IMR-90 (cell line): ENCODE data around the gene STING1. TPM values are rescaled to one million over a fixed set of nuclear protein-coding genes. Genes with fewer than 3 reads are reported as not detected.

Experiments
- ATAC-seq: fragments of 200-7000 bp; cut with Tn5 transposase; 2 replicates; pipeline ENCODE4 v1.9.1; 2020; ENCODE audit warnings: low read depth, mild to moderate bottlenecking, moderate library complexity
- BruUV-seq: library from RNA; stranded (reverse); fragments of 400-500 nt; replicated peaks from 2 replicates; lab custom pipeline; 2021; lab: Mats Ljungman, UMichigan
- CTCF ChIA-PET: fragments of 300-600 bp; formaldehyde crosslinking; extraction: SDS; loops from one replicate; lab custom pipeline; 2021; ENCODE audit warnings: antibody characterized with exemption; lab: Yijun Ruan, JAX
- POLR2A ChIA-PET: fragments of 300-600 bp; sonication (Branson Sonifier 250); formaldehyde crosslinking; loops from one replicate; lab custom pipeline; 2022; ENCODE audit warnings: antibody characterized with exemption; ENCODE audit not compliant: unreplicated experiment; lab: Charles Lee
- DNase-seq: peaks from one replicate; pipeline ENCODE4 v3.0.0; 2013
- H2AFZ ChIP-seq: replicated peaks from 2 replicates; pipeline ENCODE3; 2013; ENCODE audit warnings: low read length, mild to moderate bottlenecking; ENCODE audit not compliant: poor library complexity
- H2AK5ac ChIP-seq: 2 replicates; pipeline ENCODE4 v1.6.1; 2013; ENCODE audit warnings: low read depth, low read length, inconsistent platforms
- H2AK9ac ChIP-seq: replicated peaks from 2 replicates; pipeline ENCODE3; 2013; ENCODE audit warnings: mild to moderate bottlenecking, low read depth, low read length, moderate library complexity; ENCODE audit not compliant: poor library complexity
- H2BK120ac ChIP-seq: 2 replicates; pipeline ENCODE4 v1.6.1; 2013; ENCODE audit warnings: low read depth, low read length, inconsistent platforms
- H2BK15ac ChIP-seq: 3 replicates; pipeline ENCODE4 v1.6.1; 2013; ENCODE audit warnings: low read depth, low read length, inconsistent platforms
- H2BK20ac ChIP-seq: 2 replicates; pipeline ENCODE4 v1.6.1; 2013; ENCODE audit warnings: low read depth, mild to moderate bottlenecking, inconsistent platforms, low read length, moderate library complexity
- H2BK5ac ChIP-seq: 2 replicates; pipeline ENCODE4 v1.6.1; 2013; ENCODE audit warnings: mild to moderate bottlenecking, low read depth, low read length, inconsistent platforms; ENCODE audit not compliant: poor library complexity, severe bottlenecking
- H3K14ac ChIP-seq: replicated peaks from 2 replicates; pipeline ENCODE4 v1.6.1; 2013; ENCODE audit warnings: low read depth, low read length, inconsistent platforms
- H3K18ac ChIP-seq: 2 replicates; pipeline ENCODE4 v1.6.1; 2013; ENCODE audit warnings: low read depth, low read length, control low read depth
- H3K23ac ChIP-seq: 2 replicates; pipeline ENCODE4 v1.6.1; 2013; ENCODE audit warnings: low read depth, low read length, inconsistent platforms
- H3K27ac ChIP-seq: 2 replicates; pipeline ENCODE4 v1.5.1; 2013; ENCODE audit warnings: mild to moderate bottlenecking, control low read depth, low read length; ENCODE audit not compliant: insufficient read depth
- H3K27me3 ChIP-seq: 2 replicates; pipeline ENCODE4 v1.6.1; 2013; ENCODE audit warnings: low read length; ENCODE audit not compliant: control insufficient read depth, insufficient read depth
- H3K36me3 ChIP-seq: 2 replicates; pipeline ENCODE4 v1.6.1; 2013; ENCODE audit warnings: low read length, mixed read lengths; ENCODE audit not compliant: control insufficient read depth, insufficient read depth
- H3K4ac ChIP-seq: 2 replicates; pipeline ENCODE4 v1.6.1; 2013; ENCODE audit warnings: low read depth, low read length, inconsistent platforms
- H3K4me1 ChIP-seq: 2 replicates; pipeline ENCODE4 v1.6.1; 2013; ENCODE audit warnings: low read length, mixed read lengths; ENCODE audit not compliant: control insufficient read depth, insufficient read depth
- H3K4me2 ChIP-seq: 2 replicates; pipeline ENCODE4 v1.6.1; 2013; ENCODE audit warnings: low read depth, mild to moderate bottlenecking, control low read depth, low read length, moderate library complexity
- H3K4me3 ChIP-seq: 2 replicates; pipeline ENCODE4 v1.5.1; 2013; ENCODE audit warnings: low read depth, mild to moderate bottlenecking, control low read depth, low read length, moderate library complexity; ENCODE audit not compliant: insufficient read depth
- H3K56ac ChIP-seq: 2 replicates; pipeline ENCODE4 v1.6.1; 2013; ENCODE audit warnings: low read length, inconsistent platforms; ENCODE audit not compliant: insufficient read depth; ENCODE audit errors: extremely low read depth
- H3K79me1 ChIP-seq, 2 experiments: 2 replicates each; pipeline ENCODE4 v1.6.1; 2013; ENCODE audit warnings: low read length in 2 of 2, inconsistent platforms in 1 of 2, low read depth in 1 of 2
- H3K9ac ChIP-seq: 2 replicates; pipeline ENCODE4 v1.6.1; 2013; ENCODE audit warnings: low read depth, low read length, control low read depth
- H3K9me1 ChIP-seq: 2 replicates; pipeline ENCODE4 v1.6.1; 2013; ENCODE audit warnings: low read length, inconsistent platforms; ENCODE audit not compliant: insufficient read depth
- H3K9me3 ChIP-seq: 2 replicates; pipeline ENCODE4 v1.6.1; 2013; ENCODE audit warnings: low read length; ENCODE audit not compliant: control insufficient read depth, insufficient read depth
- H4K20me1 ChIP-seq: 2 replicates; pipeline ENCODE4 v1.6.1; 2013; ENCODE audit warnings: low read length, inconsistent platforms; ENCODE audit not compliant: insufficient read depth
- H4K5ac ChIP-seq: 2 replicates; pipeline ENCODE4 v1.6.1; 2013; ENCODE audit warnings: mild to moderate bottlenecking, low read depth, low read length, control low read depth
- H4K8ac ChIP-seq, 2 experiments: 2 replicates each; pipeline ENCODE4 v1.6.1; 2013; ENCODE audit warnings: low read depth in 2 of 2, low read length in 2 of 2, control low read depth in 1 of 2, inconsistent platforms in 1 of 2
- H4K91ac ChIP-seq: 2 replicates; pipeline ENCODE4 v1.6.1; 2013; ENCODE audit warnings: low read depth, low read length, inconsistent platforms; ENCODE audit not compliant: insufficient read depth
- CEBPB ChIP-seq: IDR thresholded peaks from 2 replicates; pipeline ENCODE4 v1.6.1; 2012; ENCODE audit warnings: low read depth, low read length, improper control_type of control experiment
- CHD1 ChIP-seq: IDR thresholded peaks from 2 replicates; pipeline ENCODE4 v1.6.1; 2012; ENCODE audit warnings: low read depth, low read length, improper control_type of control experiment
- FOS ChIP-seq: fragments of 150-350 bp; IDR thresholded peaks from 2 replicates; pipeline ENCODE4 v1.6.1; 2016; ENCODE audit warnings: low read depth, low read length
- MAFK ChIP-seq: IDR thresholded peaks from 2 replicates; pipeline ENCODE4 v1.6.1; 2012; ENCODE audit warnings: low read depth, low read length, improper control_type of control experiment
- MAZ ChIP-seq: IDR thresholded peaks from 2 replicates; pipeline ENCODE4 v1.6.1; 2012; ENCODE audit warnings: low read depth, mild to moderate bottlenecking, low read length, improper control_type of control experiment, moderate library complexity, borderline replicate concordance
- RAD21 ChIP-seq: IDR thresholded peaks from 2 replicates; pipeline ENCODE4 v1.6.1; 2012; ENCODE audit warnings: low read length, improper control_type of control experiment
- RCOR1 ChIP-seq: IDR thresholded peaks from 2 replicates; pipeline ENCODE4 v1.6.1; 2012; ENCODE audit warnings: mild to moderate bottlenecking, low read length, improper control_type of control experiment; ENCODE audit not compliant: insufficient replicate concordance
- RFX5 ChIP-seq: IDR thresholded peaks from 2 replicates; pipeline ENCODE4 v1.8.0; 2012; ENCODE audit warnings: low read depth, mild to moderate bottlenecking, low read length, moderate library complexity
- SMC3 ChIP-seq: fragments of 150-350 bp; IDR thresholded peaks from 2 replicates; pipeline ENCODE4 v1.6.1; 2016; ENCODE audit warnings: low read depth, mild to moderate bottlenecking, antibody characterized with exemption, low read length, moderate library complexity
- WGBS, 2 experiments: methylation state at CpG; one replicate each; pipeline versions ENCODE4 v1.1.5 to v1.1.7; 2013; ENCODE audit warnings: missing lambda C conversion rate in 2 of 2; ENCODE audit not compliant: insufficient read length in 1 of 2; ENCODE audit errors: extremely low coverage in 2 of 2; 5-methylcytosine and 5-hydroxymethylcytosine counted together
- dilution Hi-C: fragments of 300-500 bp; cut with HindIII; formaldehyde crosslinking; loops from one replicate; pipeline ENCODE4 v1.14.3; 2018; ENCODE audit warnings: low sequenced_read_pairs; ENCODE audit not compliant: unreplicated experiment
- in situ Hi-C: fragments of 300-500 bp; cut with MboI; formaldehyde crosslinking; loops from 3 replicates; pipeline ENCODE4 v1.14.3; 2019; ENCODE audit warnings: low sequenced_read_pairs, inconsistent platforms, mixed read lengths
- intact Hi-C: fragments of 100-400 bp; cut with micrococcal nuclease; formaldehyde crosslinking; loops from 2 replicates; pipeline ENCODE4 v1.10.0; 2022
- polyA plus RNA-seq, 3 experiments: library from polyadenylated mRNA; depleted of rRNA; stranded (reverse); fragments of >200 nt; gene quantifications; 2 replicates each; pipeline ENCODE4 v1.2.3, GENCODE V29; 2012; ENCODE audit warnings: low replicate concordance in 1 of 3
- total RNA-seq: library from RNA; depleted of rRNA; stranded (reverse); fragments of >200 nt; gene quantifications from 2 replicates; pipeline ENCODE4 v1.2.3, GENCODE V29; 2012
- TF ChIP-seq, protein P1 (sequence below): fragments of 150-350 bp; IDR thresholded peaks from 2 replicates; pipeline ENCODE4 v1.6.1; 2016; ENCODE audit warnings: low read depth, mild to moderate bottlenecking, low read length, moderate library complexity, borderline replicate concordance
- TF ChIP-seq, protein P2 (sequence below): conservative IDR thresholded peaks from 2 replicates; pipeline ENCODE4 v1.5.1; 2012; ENCODE audit warnings: mild to moderate bottlenecking, low read depth, low read length, improper control_type of control experiment

Gene STING1
- total and polyA plus RNA-seq, 2 of the 4 experiments (the other 2 are of a cell fraction) = 18.6 to 63.5 TPM

DNA sequence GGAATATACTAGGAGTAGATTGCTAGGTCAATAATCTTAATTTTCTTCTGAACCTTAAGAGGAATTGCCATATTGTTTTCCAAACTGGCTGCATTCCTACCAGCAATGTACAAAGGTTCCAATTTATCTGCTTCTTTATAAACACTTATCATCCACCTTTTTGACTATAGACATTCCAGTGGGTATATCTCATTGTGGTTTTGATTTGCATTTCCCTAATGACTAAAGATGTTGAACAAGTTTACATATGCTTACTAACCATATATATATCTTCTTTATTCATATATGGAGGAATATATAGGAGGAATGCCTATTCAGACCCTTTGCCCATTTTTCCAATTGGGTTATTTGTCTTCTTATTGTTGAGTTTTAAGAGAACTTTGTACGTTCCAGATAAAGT is 50.9 kb downstream of the STING1 start:
- intact Hi-C loops (no loop called here), dilution Hi-C loops (no loop called here), in situ Hi-C loops (no loop called here)
- no peaks in the 10 kb centered on the region for H3K9me3 ChIP-seq
- H4K91ac ChIP-seq = no peak overlapping the region
- H4K8ac ChIP-seq = no peak overlapping the region
- no peak overlapping the region for H2BK5ac ChIP-seq
- H3K4me1 ChIP-seq = no peaks in the 10 kb centered on the region
- no peak overlapping the region for H3K9ac ChIP-seq
- ATAC-seq (no peak), DNase-seq (peak; percentile 28)
- 0 out of 2 replicates have a peak, but pooled peaks cover 1% of the 10 kb centered on the region for H3K9me1 ChIP-seq
- H3K14ac ChIP-seq = no peak overlapping the region
- H3K79me1 ChIP-seq = no peaks in the 10 kb centered on the region; a peak in 1 of 4 replicates
- no peaks in the 10 kb centered on the region for H4K20me1 ChIP-seq
- H3K4me3 ChIP-seq = no peak overlapping the region
- no peak overlapping the region for H3K4me2 ChIP-seq
- H2AFZ ChIP-seq = no peak overlapping the region
- no peak overlapping the region for H3K27ac ChIP-seq
- H2BK20ac ChIP-seq = no peak overlapping the region
- no peak overlapping the region for H3K4ac ChIP-seq
- H2BK15ac ChIP-seq = no peak overlapping the region
- CTCF ChIA-PET = no interaction called here
- H2AK5ac ChIP-seq = no peak overlapping the region
- TF ChIP-seq, protein P1, sequence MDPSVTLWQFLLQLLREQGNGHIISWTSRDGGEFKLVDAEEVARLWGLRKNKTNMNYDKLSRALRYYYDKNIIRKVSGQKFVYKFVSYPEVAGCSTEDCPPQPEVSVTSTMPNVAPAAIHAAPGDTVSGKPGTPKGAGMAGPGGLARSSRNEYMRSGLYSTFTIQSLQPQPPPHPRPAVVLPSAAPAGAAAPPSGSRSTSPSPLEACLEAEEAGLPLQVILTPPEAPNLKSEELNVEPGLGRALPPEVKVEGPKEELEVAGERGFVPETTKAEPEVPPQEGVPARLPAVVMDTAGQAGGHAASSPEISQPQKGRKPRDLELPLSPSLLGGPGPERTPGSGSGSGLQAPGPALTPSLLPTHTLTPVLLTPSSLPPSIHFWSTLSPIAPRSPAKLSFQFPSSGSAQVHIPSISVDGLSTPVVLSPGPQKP = no peak
- TF ChIP-seq MAZ = no peak
- TF ChIP-seq, protein P2, sequence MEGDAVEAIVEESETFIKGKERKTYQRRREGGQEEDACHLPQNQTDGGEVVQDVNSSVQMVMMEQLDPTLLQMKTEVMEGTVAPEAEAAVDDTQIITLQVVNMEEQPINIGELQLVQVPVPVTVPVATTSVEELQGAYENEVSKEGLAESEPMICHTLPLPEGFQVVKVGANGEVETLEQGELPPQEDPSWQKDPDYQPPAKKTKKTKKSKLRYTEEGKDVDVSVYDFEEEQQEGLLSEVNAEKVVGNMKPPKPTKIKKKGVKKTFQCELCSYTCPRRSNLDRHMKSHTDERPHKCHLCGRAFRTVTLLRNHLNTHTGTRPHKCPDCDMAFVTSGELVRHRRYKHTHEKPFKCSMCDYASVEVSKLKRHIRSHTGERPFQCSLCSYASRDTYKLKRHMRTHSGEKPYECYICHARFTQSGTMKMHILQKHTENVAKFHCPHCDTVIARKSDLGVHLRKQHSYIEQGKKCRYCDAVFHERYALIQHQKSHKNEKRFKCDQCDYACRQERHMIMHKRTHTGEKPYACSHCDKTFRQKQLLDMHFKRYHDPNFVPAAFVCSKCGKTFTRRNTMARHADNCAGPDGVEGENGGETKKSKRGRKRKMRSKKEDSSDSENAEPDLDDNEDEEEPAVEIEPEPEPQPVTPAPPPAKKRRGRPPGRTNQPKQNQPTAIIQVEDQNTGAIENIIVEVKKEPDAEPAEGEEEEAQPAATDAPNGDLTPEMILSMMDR = no peak
- TF ChIP-seq RCOR1 = no peak
- TF ChIP-seq FOS = no peak
- no peak for TF ChIP-seq MAFK
- no peak for TF ChIP-seq CEBPB
- no peak for TF ChIP-seq RFX5
- TF ChIP-seq RAD21 = no peak
- no peak for TF ChIP-seq SMC3
- no peak for TF ChIP-seq CHD1
- H3K23ac ChIP-seq = no peak overlapping the region
- no peak overlapping the region for H3K56ac ChIP-seq
- POLR2A ChIA-PET = no interaction called here
- H3K18ac ChIP-seq = no peak overlapping the region
- no peak overlapping the region for H2BK120ac ChIP-seq
- no peak overlapping the region for H4K5ac ChIP-seq
- H2AK9ac ChIP-seq = no peak overlapping the region
- H3K27me3 ChIP-seq = no peaks in the 10 kb centered on the region
- BruUV-seq = no TSS peak
- WGBS, 2 experiments = no CpG with 5 or more reads among the region's 1 CpG
- H3K36me3 ChIP-seq = peaks cover 10% of the 10 kb centered on the region
